Panc1 (cell line): ENCODE results near the gene HINT2. TPM values are rescaled to one million over a fixed set of nuclear protein-coding genes. Genes with fewer than 3 reads are reported as not detected.

Experiments
- ATAC-seq: fragments of 200-7000 bp; cut with Tn5 transposase; 2 replicates; pipeline ENCODE4 v1.9.1; 2020; ENCODE audit warnings: mild to moderate bottlenecking, moderate library complexity
- BruUV-seq: library from RNA; stranded (reverse); fragments of 400-500 nt; replicated peaks from 2 replicates; lab custom pipeline; 2021; lab: Mats Ljungman, UMichigan
- CTCF ChIA-PET: fragments of 300-600 bp; sonication (Branson Sonifier 250); formaldehyde crosslinking; loops from one replicate; lab custom pipeline; 2022; ENCODE audit warnings: antibody characterized with exemption; lab: Charles Lee
- POLR2A ChIA-PET: fragments of 300-600 bp; sonication (Branson Sonifier 250); formaldehyde crosslinking; loops from one replicate; lab custom pipeline; 2022; ENCODE audit warnings: antibody characterized with exemption; lab: Charles Lee
- DNase-seq: peaks from one replicate; pipeline ENCODE4 v3.0.0-alpha.2; 2010; ENCODE audit warnings: low read depth, low spot score
- H3K27ac ChIP-seq: 2 replicates; pipeline ENCODE4 v1.5.1; 2011; ENCODE audit warnings: mild to moderate bottlenecking, low read length, inconsistent platforms
- H3K27me3 ChIP-seq: fragments of 200-500 bp; sonication (Bioruptor generic); 2 replicates; pipeline ENCODE4 v1.6.0; 2014; ENCODE audit warnings: low read length, inconsistent platforms; ENCODE audit not compliant: control insufficient read depth, insufficient read depth
- H3K36me3 ChIP-seq: fragments of 200-500 bp; sonication (Bioruptor generic); 2 replicates; pipeline ENCODE4 v1.5.1; 2014; ENCODE audit warnings: inconsistent platforms, mild to moderate bottlenecking, low read length, moderate library complexity; ENCODE audit not compliant: control insufficient read depth, insufficient read depth
- H3K4me1 ChIP-seq: 2 replicates; pipeline ENCODE4 v1.5.1; 2011; ENCODE audit warnings: inconsistent platforms, mild to moderate bottlenecking, low read length, moderate library complexity; ENCODE audit not compliant: control insufficient read depth, insufficient read depth
- H3K4me3 ChIP-seq, 2 experiments: 2 replicates each; pipeline ENCODE4 v1.5.1; 2011 to 2012; ENCODE audit warnings: low read depth in 2 of 2, low read length in 2 of 2, mild to moderate bottlenecking in 2 of 2, inconsistent platforms in 1 of 2, moderate library complexity in 1 of 2
- H3K9me3 ChIP-seq: fragments of 200-500 bp; sonication (Bioruptor generic); 2 replicates; pipeline ENCODE4 v1.5.1; 2014; ENCODE audit warnings: low read depth, mild to moderate bottlenecking, inconsistent platforms, low read length, moderate library complexity; ENCODE audit not compliant: control insufficient read depth, insufficient read depth
- POLR2AphosphoS5 ChIP-seq: IDR thresholded peaks from 2 replicates; pipeline ENCODE4 v1.6.1; 2012; ENCODE audit warnings: mild to moderate bottlenecking, low read depth, low read length, moderate library complexity
- SIN3A ChIP-seq: IDR thresholded peaks from 2 replicates; pipeline ENCODE4 v1.6.1; 2012; ENCODE audit warnings: low read depth, mild to moderate bottlenecking, low read length, moderate library complexity, borderline replicate concordance; ENCODE audit not compliant: insufficient read depth
- TCF7L2 ChIP-seq: IDR thresholded peaks from 2 replicates; pipeline ENCODE4 v1.6.1; 2011; ENCODE audit warnings: mild to moderate bottlenecking, low read depth, low read length, inconsistent platforms
- in situ Hi-C: cut with HindIII; loops from 2 replicates; pipeline ENCODE4 v1.10.0; 2016; ENCODE audit warnings: low sequenced_read_pairs, low pct_unique_long_range_greater_than_20kb
- intact Hi-C: fragments of 100-400 bp; cut with micrococcal nuclease; formaldehyde crosslinking; loops from one replicate; pipeline ENCODE4 v1.10.0; 2022; ENCODE audit not compliant: unreplicated experiment
- total RNA-seq: library from RNA; stranded (reverse); gene quantifications from one replicate; pipeline ENCODE4 v1.2.1, GENCODE V29; 2021; ENCODE audit not compliant: unreplicated experiment
- TF ChIP-seq, protein P1 (sequence below), 2 experiments: IDR thresholded peaks; 2 replicates each; pipeline ENCODE4 v1.6.1; 2011 to 2012; ENCODE audit warnings: low read depth in 2 of 2, control low read depth in 1 of 2, low read length in 1 of 2, mild to moderate bottlenecking in 1 of 2, moderate library complexity in 1 of 2; ENCODE audit not compliant: insufficient read depth in 1 of 2
- TF ChIP-seq, protein P2 (sequence below): fragments of 450-650 bp; IDR thresholded peaks from 2 replicates; pipeline ENCODE4 v1.5.1; 2017; ENCODE audit warnings: mild to moderate bottlenecking

The HINT2 gene
- total RNA-seq, 1 experiment from 2014 or later = 75.6 TPM

DNA sequence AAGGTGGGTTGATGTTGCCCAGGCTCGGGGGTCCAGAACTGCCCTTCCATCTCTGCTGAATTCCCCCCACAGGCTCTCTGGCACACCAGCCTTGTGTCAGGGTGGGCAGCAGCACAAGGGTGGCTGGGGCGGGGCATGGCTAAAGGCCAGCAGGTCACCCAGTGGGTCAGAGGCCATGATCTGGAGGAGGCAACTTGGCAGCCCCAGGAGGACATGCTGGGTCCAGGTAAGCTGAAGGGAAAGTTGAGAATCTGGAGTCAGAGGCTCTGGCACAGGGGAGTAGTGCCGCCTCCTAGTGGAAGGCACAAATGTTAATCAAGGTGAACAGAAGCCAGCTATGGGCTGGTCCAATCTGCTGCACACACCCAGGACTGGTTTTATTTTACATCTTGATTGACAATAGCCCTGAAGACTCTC, 20.4 kb upstream of the HINT2 start:
- ATAC-seq (no peak), DNase-seq (no peak)
- TF ChIP-seq, protein P1, sequence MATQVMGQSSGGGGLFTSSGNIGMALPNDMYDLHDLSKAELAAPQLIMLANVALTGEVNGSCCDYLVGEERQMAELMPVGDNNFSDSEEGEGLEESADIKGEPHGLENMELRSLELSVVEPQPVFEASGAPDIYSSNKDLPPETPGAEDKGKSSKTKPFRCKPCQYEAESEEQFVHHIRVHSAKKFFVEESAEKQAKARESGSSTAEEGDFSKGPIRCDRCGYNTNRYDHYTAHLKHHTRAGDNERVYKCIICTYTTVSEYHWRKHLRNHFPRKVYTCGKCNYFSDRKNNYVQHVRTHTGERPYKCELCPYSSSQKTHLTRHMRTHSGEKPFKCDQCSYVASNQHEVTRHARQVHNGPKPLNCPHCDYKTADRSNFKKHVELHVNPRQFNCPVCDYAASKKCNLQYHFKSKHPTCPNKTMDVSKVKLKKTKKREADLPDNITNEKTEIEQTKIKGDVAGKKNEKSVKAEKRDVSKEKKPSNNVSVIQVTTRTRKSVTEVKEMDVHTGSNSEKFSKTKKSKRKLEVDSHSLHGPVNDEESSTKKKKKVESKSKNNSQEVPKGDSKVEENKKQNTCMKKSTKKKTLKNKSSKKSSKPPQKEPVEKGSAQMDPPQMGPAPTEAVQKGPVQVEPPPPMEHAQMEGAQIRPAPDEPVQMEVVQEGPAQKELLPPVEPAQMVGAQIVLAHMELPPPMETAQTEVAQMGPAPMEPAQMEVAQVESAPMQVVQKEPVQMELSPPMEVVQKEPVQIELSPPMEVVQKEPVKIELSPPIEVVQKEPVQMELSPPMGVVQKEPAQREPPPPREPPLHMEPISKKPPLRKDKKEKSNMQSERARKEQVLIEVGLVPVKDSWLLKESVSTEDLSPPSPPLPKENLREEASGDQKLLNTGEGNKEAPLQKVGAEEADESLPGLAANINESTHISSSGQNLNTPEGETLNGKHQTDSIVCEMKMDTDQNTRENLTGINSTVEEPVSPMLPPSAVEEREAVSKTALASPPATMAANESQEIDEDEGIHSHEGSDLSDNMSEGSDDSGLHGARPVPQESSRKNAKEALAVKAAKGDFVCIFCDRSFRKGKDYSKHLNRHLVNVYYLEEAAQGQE (IDR thresholded peaks at IDR 0.05; ENCODE audit: insufficient read depth in 1 of 2, low read depth in 2 of 2, low read length in 1 of 2) = no peak
- no peak for TF ChIP-seq SIN3A
- TF ChIP-seq, protein P2, sequence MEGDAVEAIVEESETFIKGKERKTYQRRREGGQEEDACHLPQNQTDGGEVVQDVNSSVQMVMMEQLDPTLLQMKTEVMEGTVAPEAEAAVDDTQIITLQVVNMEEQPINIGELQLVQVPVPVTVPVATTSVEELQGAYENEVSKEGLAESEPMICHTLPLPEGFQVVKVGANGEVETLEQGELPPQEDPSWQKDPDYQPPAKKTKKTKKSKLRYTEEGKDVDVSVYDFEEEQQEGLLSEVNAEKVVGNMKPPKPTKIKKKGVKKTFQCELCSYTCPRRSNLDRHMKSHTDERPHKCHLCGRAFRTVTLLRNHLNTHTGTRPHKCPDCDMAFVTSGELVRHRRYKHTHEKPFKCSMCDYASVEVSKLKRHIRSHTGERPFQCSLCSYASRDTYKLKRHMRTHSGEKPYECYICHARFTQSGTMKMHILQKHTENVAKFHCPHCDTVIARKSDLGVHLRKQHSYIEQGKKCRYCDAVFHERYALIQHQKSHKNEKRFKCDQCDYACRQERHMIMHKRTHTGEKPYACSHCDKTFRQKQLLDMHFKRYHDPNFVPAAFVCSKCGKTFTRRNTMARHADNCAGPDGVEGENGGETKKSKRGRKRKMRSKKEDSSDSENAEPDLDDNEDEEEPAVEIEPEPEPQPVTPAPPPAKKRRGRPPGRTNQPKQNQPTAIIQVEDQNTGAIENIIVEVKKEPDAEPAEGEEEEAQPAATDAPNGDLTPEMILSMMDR = peak; percentile 56; the same call in 1 of the 2 replicates
- TF ChIP-seq TCF7L2 = no peak
- Histone ChIP-seq H3K4me3 (no peak overlapping the region), H3K27ac (no peak overlapping the region), H3K36me3 (no peaks in the 10 kb centered on the region), H3K9me3 (no peaks in the 10 kb centered on the region), H3K4me1 (no peaks in the 10 kb centered on the region), H3K27me3 (no peaks in the 10 kb centered on the region)
- in situ Hi-C loops (no loop called here), intact Hi-C loops (no loop called here)
- no TSS peak for BruUV-seq
- ChIA-PET CTCF (interaction anchor here (0.6 to 0.9 kb wide), 3 partner anchors 31 to 696 kb away, joined by 3 to 4 read pairs (median 3); no protein-coding TSS in a partner anchor), POLR2A (no interaction called here)

DNA sequence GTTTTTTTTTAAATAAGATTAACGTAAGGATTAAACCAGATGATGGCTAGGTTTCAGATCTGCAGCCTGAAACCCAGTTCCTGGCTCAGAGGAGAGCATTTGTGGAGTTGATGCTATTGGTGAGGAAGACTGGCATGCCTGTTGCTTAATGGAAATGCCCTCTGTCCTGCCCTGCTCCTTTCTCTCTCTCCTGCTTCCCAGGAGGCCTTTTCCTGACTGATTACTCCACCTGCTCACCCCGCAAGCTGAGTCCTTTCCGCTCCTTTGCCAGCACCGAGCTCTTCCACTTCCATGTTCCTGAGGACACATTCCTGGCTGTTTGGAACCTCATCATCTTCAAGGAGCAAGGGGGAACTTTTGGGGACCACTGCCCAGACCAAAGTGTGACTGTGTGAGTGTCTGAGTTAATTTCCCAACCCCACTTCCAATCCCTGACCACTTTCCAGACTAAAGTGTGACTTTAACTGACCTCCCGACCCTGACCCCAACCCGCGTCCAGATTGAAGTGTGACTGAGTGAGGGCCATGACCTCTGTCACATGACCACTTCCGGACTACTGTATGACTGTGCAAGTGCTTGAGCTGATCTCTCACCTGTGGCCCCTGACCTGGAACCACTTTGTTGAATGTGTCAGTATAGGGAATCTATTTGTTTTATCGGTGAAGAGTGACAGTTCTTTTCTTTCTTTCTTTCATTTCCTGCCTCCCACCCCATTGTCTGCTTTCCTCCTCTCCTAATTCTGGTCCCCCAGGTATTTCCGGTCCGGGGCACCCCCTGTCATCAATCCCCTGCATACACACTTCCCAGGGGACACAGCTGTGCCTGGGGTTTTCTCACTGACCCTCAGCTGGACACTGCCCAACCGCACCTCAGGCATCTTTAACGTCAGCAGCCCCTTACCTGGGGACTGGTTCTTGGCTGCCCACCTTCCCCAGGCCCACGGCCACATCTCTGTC, 19.7 kb upstream of the HINT2 start:
- Histone ChIP-seq H3K4me3 (no peak overlapping the region), H3K4me1 (peaks cover 3% of the 10 kb centered on the region; the same call in 1 of the 2 replicates), H3K9me3 (no peaks in the 10 kb centered on the region), H3K27ac (no peak overlapping the region), H3K27me3 (no peaks in the 10 kb centered on the region), H3K36me3 (no peaks in the 10 kb centered on the region)
- TF ChIP-seq POLR2AphosphoS5 (no peak), TCF7L2 (no peak)
- TF ChIP-seq, protein P2 = no peak
- DNase-seq (no peak), ATAC-seq (no peak)
- POLR2A ChIA-PET = interaction anchor here (0.6 kb wide), 1 partner anchor 76 kb away, joined by 4 read pairs; no protein-coding TSS in a partner anchor
- in situ Hi-C loops = no loop called here
- no TSS peak for BruUV-seq
- CTCF ChIA-PET = interaction anchor here (0.7 kb wide), 1 partner anchor 46 kb away, joined by 6 read pairs; no protein-coding TSS in a partner anchor
- intact Hi-C loops = no loop called here
